ENCODE data around the gene LDLRAD4. TPM values are rescaled to one million over a fixed set of nuclear protein-coding genes. Genes with fewer than 3 reads are reported as not detected.

Gene LDLRAD4
- total RNA-seq, 4 donors from 2014 or later = 20.4 to 40.4 (median 35.3) TPM

- DNase-seq (ENCODE audit: extremely low spot score) = no peak
- Histone ChIP-seq H3K9me3 (peaks cover 0 to 4% (median under 1%) of the 10 kb centered on the region in 4 donors), H3K4me3 (no peak overlapping the region), H3K27me3 (no peaks in the 10 kb centered on the region), H3K27ac (replicated peaks in 1 of 4) (no peak overlapping the region), H3K36me3 (no peaks in the 10 kb centered on the region), H3K4me1 (no peaks in the 10 kb centered on the region)
- WGBS = 88% methylated on average over 2 of the region's 2 CpGs
- TF ChIP-seq POLR2A (IDR thresholded peaks at IDR 0.05; ENCODE audit: low read depth) (no peak), CTCF (IDR thresholded peaks at IDR 0.05) (no peak), EP300 (IDR thresholded peaks at IDR 0.05) (no peak), POLR2AphosphoS5 (IDR thresholded peaks at IDR 0.05) (no peak)
- intact Hi-C loops (cut with DNase I) = no loop called here
Observed at GRCh38 chr18:13192970-13193369, 25.6 kb upstream of the LDLRAD4 start.

GRCh38 chr18:13194239-13194638 is 24.3 kb upstream of the LDLRAD4 start:
- WGBS = 46% methylated on average over 2 of the region's 2 CpGs
- Histone ChIP-seq H3K36me3 (no peaks in the 10 kb centered on the region), H3K9me3 (peaks cover 0 to 14% (median 10%) of the 10 kb centered on the region in 4 donors), H3K27ac (replicated peaks in 1 of 4) (no peak overlapping the region), H3K27me3 (no peaks in the 10 kb centered on the region), H3K4me1 (no peaks in the 10 kb centered on the region), H3K4me3 (no peak overlapping the region)
- DNase-seq (ENCODE audit: extremely low spot score) = peak; percentile 62
- intact Hi-C loops (cut with DNase I) = no loop called here
- TF ChIP-seq POLR2A (IDR thresholded peaks at IDR 0.05; ENCODE audit: low read depth) = no peak

GRCh38 chr18:13198701-13199100 is 19.9 kb upstream of the LDLRAD4 start:
- H3K27ac ChIP-seq (replicated peaks in 1 of 4) = no peak overlapping the region
- H3K27me3 ChIP-seq = no peaks in the 10 kb centered on the region
- H3K4me1 ChIP-seq = no peaks in the 10 kb centered on the region
- WGBS = 90% methylated on average over 2 of the region's 2 CpGs
- peaks cover 0 to 25% (median 19%) of the 10 kb centered on the region in 4 donors for H3K9me3 ChIP-seq
- intact Hi-C loops (cut with DNase I) = no loop called here
- TF ChIP-seq CTCF (IDR thresholded peaks at IDR 0.05) = no peak
- TF ChIP-seq POLR2AphosphoS5 (IDR thresholded peaks at IDR 0.05) = no peak
- no peak for TF ChIP-seq EP300 (IDR thresholded peaks at IDR 0.05)
- no peak for TF ChIP-seq POLR2A (IDR thresholded peaks at IDR 0.05; ENCODE audit: low read depth)
- H3K4me3 ChIP-seq = no peak overlapping the region
- H3K36me3 ChIP-seq = no peaks in the 10 kb centered on the region
- peak; percentile 8 for DNase-seq (ENCODE audit: extremely low spot score)

GRCh38 chr18:13199169-13199568 is 19.4 kb upstream of the LDLRAD4 start:
- Histone ChIP-seq H3K36me3 (no peaks in the 10 kb centered on the region), H3K9me3 (peaks cover 0 to 25% (median 19%) of the 10 kb centered on the region in 4 donors), H3K27me3 (no peaks in the 10 kb centered on the region), H3K27ac (replicated peaks in 1 of 4) (no peak overlapping the region), H3K4me1 (no peaks in the 10 kb centered on the region), H3K4me3 (no peak overlapping the region)
- TF ChIP-seq CTCF (IDR thresholded peaks at IDR 0.05) (no peak), EP300 (IDR thresholded peaks at IDR 0.05) (no peak)
- DNase-seq (ENCODE audit: extremely low spot score) = peak; percentile 45
- intact Hi-C loops (cut with DNase I) = no loop called here
- WGBS = 97% methylated on average over 3 of the region's 3 CpGs

- H3K9me3 ChIP-seq = peaks cover 0 to 25% (median 17%) of the 10 kb centered on the region in 4 donors
- H3K4me1 ChIP-seq = no peaks in the 10 kb centered on the region
- no peaks in the 10 kb centered on the region for H3K27me3 ChIP-seq
- no peak overlapping the region for H3K27ac ChIP-seq (replicated peaks in 1 of 4)
- intact Hi-C loops (cut with DNase I) = no loop called here
- no peak overlapping the region for H3K4me3 ChIP-seq
- TF ChIP-seq CTCF (IDR thresholded peaks at IDR 0.05) (no peak), POLR2A (IDR thresholded peaks at IDR 0.05; ENCODE audit: low read depth) (no peak), EP300 (IDR thresholded peaks at IDR 0.05) (no peak), POLR2AphosphoS5 (IDR thresholded peaks at IDR 0.05) (no peak)
- DNase-seq (ENCODE audit: extremely low spot score) = peak; percentile 14
- WGBS = 74% methylated on average over 3 of the region's 3 CpGs
- H3K36me3 ChIP-seq = no peaks in the 10 kb centered on the region
Observed at GRCh38 chr18:13201292-13201691, 17.3 kb upstream of the LDLRAD4 start.
